GM18505 (cell line): Measurements from ENCODE around the gene TRIP6.

Experiments used
- ATAC-seq: cut with Tn5 transposase; IDR thresholded peaks from one replicate; pipeline ENCODE4 v1.9.1; 2021; ENCODE audit not compliant: unreplicated experiment
- POLR2A ChIP-seq: IDR thresholded peaks from 4 replicates; pipeline ENCODE4 v1.6.1; 2011; ENCODE audit warnings: borderline replicate concordance; ENCODE audit not compliant: insufficient read depth, insufficient read length; ENCODE audit errors: extremely low read depth

Gene TRIP6

GRCh38 chr7:100827330-100828226, 39.6 kb upstream of the TRIP6 start, which contains the start of gene EPHB4:
Gene EPHB4, minus strand, starts transcription at chr7:100827523. Its CDS starts 493 bp downstream, at chr7:100827030.
- no peak for TF ChIP-seq POLR2A
- no peak for ATAC-seq

DNA sequence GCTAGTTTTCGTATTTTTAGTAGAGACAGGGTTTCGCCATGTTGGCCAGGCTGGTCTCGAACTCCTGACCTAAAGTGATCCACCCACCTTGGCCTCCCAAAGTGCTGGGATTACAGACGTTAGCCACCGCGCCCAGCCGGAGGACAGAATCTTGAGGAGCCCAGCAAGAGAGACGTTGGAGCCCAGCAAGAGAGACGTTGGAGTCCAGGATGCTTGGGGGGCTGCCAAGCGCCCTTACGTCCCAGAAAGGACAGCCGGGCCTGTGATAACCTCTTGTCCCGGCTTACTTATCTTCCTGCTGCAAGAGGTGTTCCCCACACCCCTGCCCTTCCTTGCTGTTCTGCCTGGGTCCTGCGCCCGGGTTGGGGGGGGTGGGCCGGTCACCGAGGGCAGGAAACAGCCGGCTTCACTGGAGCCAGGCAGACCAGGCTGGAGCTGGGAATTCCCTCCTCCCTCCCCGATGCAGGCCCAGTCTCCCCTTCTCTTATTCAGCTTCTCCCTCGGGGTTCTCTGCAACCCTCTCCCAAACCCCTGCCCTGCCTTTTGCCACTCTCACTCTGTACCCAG, 38.0 kb upstream of the TRIP6 start:
- no peak for TF ChIP-seq POLR2A
- ATAC-seq, result no peak

DNA sequence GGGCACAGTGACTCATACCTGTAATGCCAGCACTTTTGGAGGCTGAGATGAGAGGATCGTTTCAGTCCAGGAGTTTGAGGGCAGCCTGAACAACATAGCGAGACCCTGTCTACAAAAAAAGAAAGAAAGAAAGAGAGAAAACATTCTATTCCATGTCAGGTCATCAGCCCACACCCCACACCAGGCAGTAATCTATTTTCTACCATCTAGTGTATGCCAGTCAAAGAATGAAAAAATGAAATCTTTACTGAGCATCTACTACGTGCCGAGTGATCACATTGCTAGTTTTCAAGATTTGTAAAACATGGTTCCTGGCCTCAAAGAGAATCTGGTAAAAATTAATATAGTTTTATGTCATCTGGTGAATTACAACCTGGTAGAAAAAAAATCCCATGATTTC, 36.8 kb upstream of the TRIP6 start:
- TF ChIP-seq POLR2A, result no peak
- ATAC-seq, result no peak

DNA sequence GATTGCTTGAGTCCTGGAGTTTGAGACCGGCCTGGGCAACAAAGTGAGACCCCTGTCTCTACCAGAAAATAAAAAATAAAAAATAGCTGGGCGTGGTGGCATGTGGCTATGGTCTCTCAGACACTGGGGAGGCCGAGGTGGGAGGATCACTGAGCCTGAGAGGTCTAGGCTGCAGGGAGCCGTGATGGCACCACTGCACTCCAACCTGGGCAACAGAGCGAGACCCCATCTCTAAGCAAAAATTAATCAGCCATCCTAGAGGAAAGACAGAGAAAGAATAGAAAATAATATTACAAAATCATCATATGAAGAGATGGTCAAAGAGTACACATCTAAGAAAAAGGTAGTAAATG, 34.9 kb upstream of the TRIP6 start:
- no peak for ATAC-seq
- no peak for TF ChIP-seq POLR2A

DNA sequence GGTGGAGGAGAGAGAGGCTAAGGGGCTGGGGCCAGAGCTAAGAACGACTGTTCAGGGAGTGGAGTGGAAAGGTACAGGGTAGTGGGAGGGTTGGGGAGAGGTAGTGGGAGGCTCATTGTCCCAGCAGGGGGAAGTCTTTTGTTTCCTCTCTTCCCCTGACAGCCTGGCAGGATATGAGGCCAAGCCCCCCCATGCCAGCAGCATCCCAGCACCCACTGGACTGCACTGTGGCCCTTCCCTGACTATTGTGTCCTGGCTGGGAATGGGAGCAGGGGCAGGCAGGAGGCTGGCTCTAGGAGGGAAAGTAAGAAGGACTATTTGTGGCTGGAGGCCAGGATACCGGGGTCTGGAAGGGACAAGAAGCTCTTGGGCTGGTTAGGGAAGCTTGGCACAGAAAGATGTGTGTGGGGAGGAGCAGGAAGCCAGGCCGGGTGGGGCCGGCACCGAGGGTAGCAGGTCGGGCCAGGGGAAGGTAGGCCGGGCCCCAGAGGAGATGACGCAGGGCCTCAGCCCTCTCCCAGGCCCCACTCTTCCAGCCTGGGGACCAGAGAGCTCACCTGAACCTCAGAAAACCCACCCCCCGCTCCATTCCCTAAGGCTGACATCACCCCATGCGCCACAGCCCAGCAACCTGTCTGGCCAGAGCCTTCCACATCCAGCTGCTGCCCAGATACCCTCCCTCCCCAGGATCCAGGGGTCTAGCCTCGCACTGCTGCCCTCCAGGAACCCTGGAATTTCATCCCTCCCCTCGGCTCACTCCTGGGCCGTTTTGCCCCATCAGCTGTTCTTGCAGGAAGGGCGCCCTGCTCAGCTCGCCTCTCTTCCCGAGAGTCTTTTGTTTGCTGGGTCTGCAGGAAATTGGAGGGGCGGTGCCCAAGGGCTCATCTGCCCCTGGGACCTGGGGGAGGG, 31.0 kb upstream of the TRIP6 start:
- TF ChIP-seq POLR2A, result no peak

GRCh38 chr7:100836812-100837098, 30.4 kb upstream of the TRIP6 start:
- ATAC-seq, result no peak
- no peak for TF ChIP-seq POLR2A

More for the DNA sequence above, 31.0 kb upstream of the TRIP6 start:
- ATAC-seq, result no peak

- no peak for ATAC-seq
- TF ChIP-seq POLR2A, result peak; percentile 66
Observed at GRCh38 chr7:100837099-100837836, 29.9 kb upstream of the TRIP6 start.

- no peak for TF ChIP-seq POLR2A
- ATAC-seq, result no peak
Observed at GRCh38 chr7:100839361-100839760, 27.8 kb upstream of the TRIP6 start.

DNA sequence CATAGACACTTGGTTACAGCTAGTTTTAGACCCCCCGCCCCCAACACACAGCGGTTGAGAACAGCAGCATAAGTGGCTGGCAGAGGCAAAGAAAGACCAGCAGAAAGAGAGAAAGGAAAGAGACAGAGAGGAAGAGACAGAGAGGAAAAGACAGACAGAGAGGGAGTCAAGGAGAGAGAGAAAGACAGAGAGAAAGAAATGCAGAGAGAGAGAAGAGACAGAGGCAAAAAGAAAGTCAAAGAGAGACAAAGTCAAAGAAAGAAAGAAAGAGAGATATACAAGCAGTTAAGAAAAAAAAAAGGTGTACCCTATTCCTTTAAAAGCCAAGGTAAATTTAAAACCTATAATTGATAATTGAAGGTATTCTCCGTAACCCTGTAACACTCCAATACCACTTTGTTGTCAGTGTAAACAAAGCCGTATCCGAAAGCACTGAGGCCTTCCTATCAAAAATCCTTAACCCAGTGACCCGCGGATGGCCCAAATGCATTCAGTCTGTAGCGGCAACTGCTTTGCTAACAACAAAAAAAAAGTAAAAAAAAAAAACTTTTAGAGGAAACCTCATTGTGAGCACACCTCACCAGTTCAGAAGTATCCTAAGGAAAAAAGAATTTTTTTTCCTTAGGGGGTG, 26.6 kb upstream of the TRIP6 start:
- no peak for TF ChIP-seq POLR2A
- no peak for ATAC-seq

DNA sequence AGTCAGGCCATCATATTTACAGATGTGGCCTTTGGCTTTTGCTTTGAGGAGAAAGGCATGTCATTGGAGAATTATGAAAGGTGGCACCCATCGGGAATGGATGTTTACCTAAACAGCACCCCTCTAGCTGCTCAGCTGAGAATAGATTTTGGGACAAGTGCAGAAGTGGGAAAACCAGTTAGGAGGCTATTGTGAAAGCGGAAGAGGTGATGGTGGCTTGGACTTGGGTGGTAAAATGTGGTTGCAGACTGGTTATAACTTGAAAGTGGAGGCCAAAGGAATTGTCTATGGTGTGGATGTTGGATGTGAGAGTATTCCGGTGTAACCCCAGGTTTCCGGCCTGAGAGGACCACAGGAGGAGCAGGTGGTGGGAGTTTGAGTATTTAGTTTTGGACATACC, 19.8 kb upstream of the TRIP6 start:
- ATAC-seq, result no peak
- no peak for TF ChIP-seq POLR2A

DNA sequence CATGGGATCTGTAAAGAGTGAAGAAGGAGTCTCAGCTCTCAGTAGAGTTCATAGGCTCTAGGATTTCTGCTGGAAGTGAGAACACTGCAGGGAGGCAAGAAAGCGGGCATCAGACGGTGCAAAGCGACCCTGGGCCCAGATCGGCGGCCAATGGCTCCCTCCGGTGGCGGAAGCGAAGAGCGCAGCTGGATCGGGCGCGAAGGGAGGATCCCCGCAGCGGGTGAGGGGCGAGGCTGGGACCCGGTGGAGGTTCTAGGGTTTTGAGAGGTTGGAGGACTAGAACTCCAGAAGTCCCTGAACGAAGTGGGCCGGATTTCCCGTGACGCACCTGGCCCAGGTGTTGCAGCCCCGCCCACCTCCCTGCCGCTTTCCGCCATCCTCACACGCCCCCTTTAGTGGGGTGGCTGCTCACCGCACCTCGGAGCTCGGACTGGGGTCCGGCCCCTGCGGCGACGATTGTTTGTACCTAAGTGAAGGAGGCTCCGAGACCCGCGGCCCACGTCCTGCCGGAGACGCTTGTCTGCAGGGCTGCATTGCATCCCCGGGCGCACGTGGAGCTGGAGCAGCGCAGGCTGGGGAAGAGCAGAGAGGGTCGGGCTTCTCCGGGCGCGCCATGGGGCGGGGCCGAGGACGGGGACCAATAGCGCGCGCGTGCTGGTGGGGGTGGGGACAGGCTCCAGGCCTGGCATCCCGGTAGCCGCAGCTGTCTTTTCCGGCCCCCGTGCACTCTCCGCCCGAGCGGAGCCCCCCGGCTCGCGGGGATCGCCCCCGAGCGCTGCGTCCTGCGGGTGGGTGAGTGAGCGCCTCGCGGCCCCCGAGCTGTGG, 14.9 kb upstream of the TRIP6 start, which contains the start of gene SLC12A9:
Gene SLC12A9 (plus strand): TSS at position 666 of the 825 bp plus-strand sequence. CDS start 1,485 bp downstream, outside the sequence.
- peak; percentile 60 for TF ChIP-seq POLR2A
- ATAC-seq, result peak; percentile 77
